Glutamatergic neuron (in vitro differentiated cells): Measurements from ENCODE around the gene CFAP100. TPM values are rescaled to one million over a fixed set of nuclear protein-coding genes. Genes with fewer than 3 reads are reported as not detected.
A peak's percentile ranks its signal among the peaks of the same experiment; 100 is the strongest.

Experiments
- DNase-seq: peaks from one replicate; pipeline ENCODE4 v3.0.0; 2022
- H3K27ac Mint-ChIP-seq: one replicate; pipeline ENCODE4 v1.8.0; 2020; ENCODE audit warnings: mild to moderate bottlenecking, mixed read lengths, inconsistent platforms; ENCODE audit not compliant: unreplicated experiment
- H3K27me3 Mint-ChIP-seq: one replicate; pipeline ENCODE4 v1.8.0; 2020; ENCODE audit warnings: mild to moderate bottlenecking, moderate library complexity, mixed read lengths, inconsistent platforms; ENCODE audit not compliant: unreplicated experiment
- H3K36me3 Mint-ChIP-seq: one replicate; pipeline ENCODE4 v1.8.0; 2020; ENCODE audit warnings: mild to moderate bottlenecking, mixed read lengths, inconsistent platforms; ENCODE audit not compliant: unreplicated experiment
- H3K4me1 Mint-ChIP-seq: one replicate; pipeline ENCODE4 v1.8.0; 2020; ENCODE audit warnings: mild to moderate bottlenecking, low read depth, mixed read lengths, inconsistent platforms; ENCODE audit not compliant: unreplicated experiment
- H3K4me3 Mint-ChIP-seq: one replicate; pipeline ENCODE4 v1.8.0; 2020; ENCODE audit warnings: mild to moderate bottlenecking, mixed read lengths, inconsistent platforms; ENCODE audit not compliant: unreplicated experiment
- H3K9me3 Mint-ChIP-seq: one replicate; pipeline ENCODE4 v1.8.0; 2020; ENCODE audit warnings: mild to moderate bottlenecking, moderate library complexity, mixed read lengths, inconsistent platforms; ENCODE audit not compliant: unreplicated experiment
- CTCF ChIP-seq: fragments of 200-600 bp; sonication (generic); IDR thresholded peaks from one replicate; pipeline ENCODE4 v1.5.0; 2021; ENCODE audit not compliant: partially characterized antibody, unreplicated experiment
- total RNA-seq: library from RNA; stranded (reverse); fragmentation: NEBNext Ultra II Directional; extraction: Animal tissue kit (Norgen Biotek cat#: 25700); gene quantifications from one replicate; pipeline ENCODE4 v1.2.1, GENCODE V29; 2021; ENCODE audit not compliant: unreplicated experiment

Gene CFAP100
- total RNA-seq, 1 donor from 2014 or later = not detected

GRCh38 chr3:126391631-126392030, 3.1 kb upstream of the CFAP100 start:
- H3K4me3 Mint-ChIP-seq = no peak overlapping the region
- no peak for DNase-seq
- no peak for TF ChIP-seq CTCF
- no peaks in the 10 kb centered on the region for H3K36me3 Mint-ChIP-seq
- peaks cover 2% of the 10 kb centered on the region for H3K9me3 Mint-ChIP-seq
- H3K27me3 Mint-ChIP-seq = peaks cover 10% of the 10 kb centered on the region
- no peak overlapping the region for H3K27ac Mint-ChIP-seq
- no peaks in the 10 kb centered on the region for H3K4me1 Mint-ChIP-seq

- DNase-seq = no peak
- Mint-ChIP-seq H3K9me3 (peaks cover 2% of the 10 kb centered on the region), H3K27ac (no peak overlapping the region), H3K4me3 (no peak overlapping the region), H3K36me3 (no peaks in the 10 kb centered on the region), H3K4me1 (no peaks in the 10 kb centered on the region), H3K27me3 (peaks cover 10% of the 10 kb centered on the region)
- no peak for TF ChIP-seq CTCF
These were observed 2.5 kb upstream of the CFAP100 start for GRCh38 chr3:126392246-126392645.

DNA sequence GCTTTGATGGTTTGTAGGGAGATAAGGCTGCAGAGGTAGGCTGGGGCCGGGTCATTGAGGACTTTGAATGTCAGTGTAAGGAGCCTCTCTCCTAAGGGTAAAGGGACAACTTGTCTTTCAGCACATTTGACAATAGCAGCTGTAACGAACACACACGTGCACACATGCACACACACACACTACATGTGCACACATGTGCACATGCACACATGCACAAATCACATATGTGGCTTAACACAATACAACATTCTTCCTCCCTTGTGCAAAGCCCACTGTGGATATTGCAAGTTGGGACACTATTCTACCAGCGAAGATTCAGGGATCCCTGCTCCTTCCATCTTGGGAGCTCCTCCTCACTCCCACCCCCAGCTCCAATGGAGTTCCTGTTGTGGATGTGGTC, 1.1 kb upstream of the CFAP100 start:
- TF ChIP-seq CTCF = no peak

GRCh38 chr3:126394977-126395321, 240 bp downstream of the CFAP100 start:
- H3K36me3 Mint-ChIP-seq = peaks cover 2% of the 10 kb centered on the region
- peak; percentile 17 for TF ChIP-seq CTCF
- H3K27ac Mint-ChIP-seq = no peak overlapping the region
- H3K4me1 Mint-ChIP-seq = no peaks in the 10 kb centered on the region
- peaks cover 11% of the 10 kb centered on the region for H3K27me3 Mint-ChIP-seq
- H3K9me3 Mint-ChIP-seq = peaks cover 2% of the 10 kb centered on the region
- no peak for DNase-seq
- H3K4me3 Mint-ChIP-seq = peak overlapping the region; percentile 8

More for the DNA sequence above, 1.1 kb upstream of the CFAP100 start:
- Mint-ChIP-seq H3K4me3 (no peak overlapping the region), H3K4me1 (no peaks in the 10 kb centered on the region), H3K9me3 (peaks cover 2% of the 10 kb centered on the region), H3K36me3 (no peaks in the 10 kb centered on the region), H3K27me3 (peaks cover 12% of the 10 kb centered on the region), H3K27ac (no peak overlapping the region)
- no peak for DNase-seq

GRCh38 chr3:126395846-126396513, 1.3 kb downstream of the CFAP100 start:
- peaks cover 5% of the 10 kb centered on the region for H3K36me3 Mint-ChIP-seq
- peaks cover 11% of the 10 kb centered on the region for H3K27me3 Mint-ChIP-seq
- TF ChIP-seq CTCF = no peak
- no peak overlapping the region for H3K27ac Mint-ChIP-seq
- peaks cover 2% of the 10 kb centered on the region for H3K9me3 Mint-ChIP-seq
- no peaks in the 10 kb centered on the region for H3K4me1 Mint-ChIP-seq
- no peak overlapping the region for H3K4me3 Mint-ChIP-seq
- no peak for DNase-seq
